ENCODE measurements around the gene NCR2. TPM values are rescaled to one million over a fixed set of nuclear protein-coding genes. Genes with fewer than 3 reads are reported as not detected.

Gene NCR2
- total RNA-seq, 4 donors from 2014 or later, result not detected

- Histone ChIP-seq H3K9me3 (no peaks in the 10 kb centered on the region), H3K4me3 (no peak overlapping the region), H3K36me3 (no peaks in the 10 kb centered on the region), H3K4me1 (no peaks in the 10 kb centered on the region), H3K27ac (no peak overlapping the region), H3K27me3 (peaks cover 3 to 10% (median 10%) of the 10 kb centered on the region in 3 donors)
- TF ChIP-seq, protein P1, sequence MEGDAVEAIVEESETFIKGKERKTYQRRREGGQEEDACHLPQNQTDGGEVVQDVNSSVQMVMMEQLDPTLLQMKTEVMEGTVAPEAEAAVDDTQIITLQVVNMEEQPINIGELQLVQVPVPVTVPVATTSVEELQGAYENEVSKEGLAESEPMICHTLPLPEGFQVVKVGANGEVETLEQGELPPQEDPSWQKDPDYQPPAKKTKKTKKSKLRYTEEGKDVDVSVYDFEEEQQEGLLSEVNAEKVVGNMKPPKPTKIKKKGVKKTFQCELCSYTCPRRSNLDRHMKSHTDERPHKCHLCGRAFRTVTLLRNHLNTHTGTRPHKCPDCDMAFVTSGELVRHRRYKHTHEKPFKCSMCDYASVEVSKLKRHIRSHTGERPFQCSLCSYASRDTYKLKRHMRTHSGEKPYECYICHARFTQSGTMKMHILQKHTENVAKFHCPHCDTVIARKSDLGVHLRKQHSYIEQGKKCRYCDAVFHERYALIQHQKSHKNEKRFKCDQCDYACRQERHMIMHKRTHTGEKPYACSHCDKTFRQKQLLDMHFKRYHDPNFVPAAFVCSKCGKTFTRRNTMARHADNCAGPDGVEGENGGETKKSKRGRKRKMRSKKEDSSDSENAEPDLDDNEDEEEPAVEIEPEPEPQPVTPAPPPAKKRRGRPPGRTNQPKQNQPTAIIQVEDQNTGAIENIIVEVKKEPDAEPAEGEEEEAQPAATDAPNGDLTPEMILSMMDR (IDR thresholded peaks at IDR 0.05 in 4 of 5, conservative IDR thresholded peaks at IDR 0.05 in 1 of 5), result no peak
- no peak for TF ChIP-seq POLR2A (IDR thresholded peaks at IDR 0.05)
- DNase-seq (no peak), ATAC-seq (no peak)
- intact Hi-C loops (cut with DNase I; ENCODE audit: low total_unique reads) (no loop called here), in situ Hi-C loops (cut with MboI; ENCODE audit: low sequenced_read_pairs in 4 of 4) (no loop called here)
Measured at GRCh38 chr6:41344876-41345275, 9.5 kb downstream of the NCR2 start.

- in situ Hi-C loops (cut with MboI; ENCODE audit: low sequenced_read_pairs in 4 of 4) (no loop called here), intact Hi-C loops (cut with DNase I; ENCODE audit: low total_unique reads) (no loop called here)
- H3K9me3 ChIP-seq, result no peaks in the 10 kb centered on the region
- peaks cover 3 to 16% (median 10%) of the 10 kb centered on the region in 3 donors for H3K27me3 ChIP-seq
- H3K36me3 ChIP-seq, result no peaks in the 10 kb centered on the region
- no peak overlapping the region for H3K27ac ChIP-seq
- H3K4me1 ChIP-seq, result no peaks in the 10 kb centered on the region
- TF ChIP-seq POLR2A (IDR thresholded peaks at IDR 0.05), result no peak
- TF ChIP-seq, protein P1 (IDR thresholded peaks at IDR 0.05 in 4 of 5, conservative IDR thresholded peaks at IDR 0.05 in 1 of 5), result no peak
- H3K4me3 ChIP-seq, result no peak overlapping the region
- ATAC-seq, result no peak
- no peak for DNase-seq
Measured at GRCh38 chr6:41345901-41346300, 10.5 kb downstream of the NCR2 start.

- H3K27me3 ChIP-seq, result peaks cover 3 to 20% (median 12%) of the 10 kb centered on the region in 3 donors
- ATAC-seq, result no peak
- intact Hi-C loops (cut with DNase I; ENCODE audit: low total_unique reads), result no loop called here
- H3K27ac ChIP-seq, result no peak overlapping the region
- no peak overlapping the region for H3K4me3 ChIP-seq
- no peak for DNase-seq
- in situ Hi-C loops (cut with MboI; ENCODE audit: low sequenced_read_pairs in 4 of 4), result no loop called here
- H3K9me3 ChIP-seq, result no peaks in the 10 kb centered on the region
- no peak for TF ChIP-seq POLR2A (IDR thresholded peaks at IDR 0.05)
- TF ChIP-seq, protein P1 (IDR thresholded peaks at IDR 0.05 in 4 of 5, conservative IDR thresholded peaks at IDR 0.05 in 1 of 5), result no peak
- no peaks in the 10 kb centered on the region for H3K4me1 ChIP-seq
- H3K36me3 ChIP-seq, result no peaks in the 10 kb centered on the region
Measured at GRCh38 chr6:41346441-41346840, 11.0 kb downstream of the NCR2 start.

GRCh38 chr6:41347378-41348050 lies 12.1 kb downstream of the NCR2 start:
- intact Hi-C loops (cut with DNase I; ENCODE audit: low total_unique reads) (no loop called here), in situ Hi-C loops (cut with MboI; ENCODE audit: low sequenced_read_pairs in 4 of 4) (no loop called here)
- Histone ChIP-seq H3K9me3 (no peaks in the 10 kb centered on the region), H3K4me1 (no peaks in the 10 kb centered on the region), H3K4me3 (no peak overlapping the region), H3K36me3 (no peaks in the 10 kb centered on the region), H3K27me3 (peaks cover 3 to 20% (median 12%) of the 10 kb centered on the region in 3 donors), H3K27ac (no peak overlapping the region)
- TF ChIP-seq, protein P1 (IDR thresholded peaks at IDR 0.05 in 4 of 5, conservative IDR thresholded peaks at IDR 0.05 in 1 of 5), result no peak
- ATAC-seq (no peak), DNase-seq (no peak)

DNA sequence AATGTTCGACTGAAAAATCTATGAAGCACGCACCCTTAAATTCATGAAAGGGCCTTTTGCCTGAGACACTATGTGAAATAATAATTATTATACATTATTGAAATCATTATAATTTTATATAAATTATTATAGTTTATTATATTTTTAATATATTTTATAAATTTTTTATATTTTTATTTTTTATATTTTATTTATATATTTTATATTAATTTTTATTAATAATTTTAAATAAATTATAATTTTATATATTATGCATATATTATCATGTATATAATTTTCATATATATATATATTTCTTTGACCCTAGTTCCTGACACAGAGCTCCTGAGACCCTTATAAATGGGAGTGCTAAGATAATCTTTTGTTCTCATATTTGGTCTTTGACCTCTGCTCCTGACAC lies 13.5 kb downstream of the NCR2 start:
- Histone ChIP-seq H3K9me3 (no peaks in the 10 kb centered on the region), H3K4me1 (no peaks in the 10 kb centered on the region), H3K36me3 (no peaks in the 10 kb centered on the region), H3K27ac (no peak overlapping the region), H3K4me3 (no peak overlapping the region), H3K27me3 (peaks cover 3 to 20% (median 12%) of the 10 kb centered on the region in 3 donors)
- in situ Hi-C loops (cut with MboI; ENCODE audit: low sequenced_read_pairs in 4 of 4) (no loop called here), intact Hi-C loops (cut with DNase I; ENCODE audit: low total_unique reads) (no loop called here)
- no peak for ATAC-seq
- TF ChIP-seq POLR2A (IDR thresholded peaks at IDR 0.05), result no peak
- TF ChIP-seq, protein P1 (IDR thresholded peaks at IDR 0.05 in 4 of 5, conservative IDR thresholded peaks at IDR 0.05 in 1 of 5), result no peak
- DNase-seq, result no peak
